ENCODE results near the gene FER. TPM values are rescaled to one million over a fixed set of nuclear protein-coding genes. Genes with fewer than 3 reads are reported as not detected.
"Not testable (repeated sequence)": the region's sequence is repeated elsewhere in the genome, so short reads cannot be mapped to it uniquely, and the experiment has no call there.

Gene FER
- total RNA-seq, 1 donor from 2014 or later: 17.0 TPM

GRCh38 chr5:108953940-108954339 lies 206.2 kb downstream of the FER start:
- no peak for DNase-seq (ENCODE audit: low read depth, low spot score)

GRCh38 chr5:108957333-108957732 lies 209.6 kb downstream of the FER start:
- no peak for DNase-seq (ENCODE audit: low read depth, low spot score)

- no peak for DNase-seq (ENCODE audit: low read depth, low spot score)
Observed at GRCh38 chr5:108966910-108967309, 219.2 kb downstream of the FER start.

- DNase-seq (ENCODE audit: low read depth, low spot score): no peak
Observed at GRCh38 chr5:108974594-108974993, 226.9 kb downstream of the FER start.

GRCh38 chr5:108975697-108976096 lies 228.0 kb downstream of the FER start:
- no peak for DNase-seq (ENCODE audit: low read depth, low spot score)

- no peak for DNase-seq (ENCODE audit: low read depth, low spot score)
Observed at GRCh38 chr5:108983461-108984092, 235.9 kb downstream of the FER start.

GRCh38 chr5:108989761-108990392 lies 242.2 kb downstream of the FER start:
- DNase-seq (ENCODE audit: low read depth, low spot score): no peak

GRCh38 chr5:108992396-108993085 lies 244.8 kb downstream of the FER start:
- DNase-seq (ENCODE audit: low read depth, low spot score): not testable (repeated sequence)

- not testable (repeated sequence) for DNase-seq (ENCODE audit: low read depth, low spot score)
Observed at GRCh38 chr5:108993440-108993839, 245.7 kb downstream of the FER start.

- DNase-seq (ENCODE audit: low read depth, low spot score): no peak
Observed at GRCh38 chr5:108997720-108998119, 250.0 kb downstream of the FER start.

GRCh38 chr5:108998216-108998615 lies 250.5 kb downstream of the FER start:
- DNase-seq (ENCODE audit: low read depth, low spot score): no peak

- DNase-seq (ENCODE audit: low read depth, low spot score): no peak
Observed at GRCh38 chr5:109003928-109004327, 256.2 kb downstream of the FER start.

GRCh38 chr5:109005297-109006009 lies 257.8 kb downstream of the FER start:
- DNase-seq (ENCODE audit: low read depth, low spot score): no peak

- no peak for DNase-seq (ENCODE audit: low read depth, low spot score)
Observed at GRCh38 chr5:109006129-109006528, 258.4 kb downstream of the FER start.

- no peak for DNase-seq (ENCODE audit: low read depth, low spot score)
Observed at GRCh38 chr5:109016300-109016699, 268.6 kb downstream of the FER start.

GRCh38 chr5:109022056-109022455 lies 274.4 kb downstream of the FER start:
- no peak for DNase-seq (ENCODE audit: low read depth, low spot score)

GRCh38 chr5:109025729-109026128 lies 278.0 kb downstream of the FER start:
- not testable (repeated sequence) for DNase-seq (ENCODE audit: low read depth, low spot score)

- DNase-seq (ENCODE audit: low read depth, low spot score): no peak
Observed at GRCh38 chr5:109027983-109028607, 280.4 kb downstream of the FER start.

- no peak for DNase-seq (ENCODE audit: low read depth, low spot score)
Observed at GRCh38 chr5:109028608-109029299, 281.1 kb downstream of the FER start.

- no peak for DNase-seq (ENCODE audit: low read depth, low spot score)
Observed at GRCh38 chr5:109029847-109030246, 282.1 kb downstream of the FER start.
